Transverse colon (tissue), 4 donors: Measurements from ENCODE around the gene TTLL6.

ENCODE experiments used
- CTCF ChIP-seq, 5 experiments: fragments of 200-600 bp in 3 of 5; fragments of 450-650 bp in 2 of 5; sonication (generic) in 3 of 5; IDR thresholded peaks; 1 replicate in 2 of 5; 2 replicates in 3 of 5; pipeline ENCODE4 v1.5.1; 2016 to 2017; ENCODE audit warnings: antibody characterized with exemption in 5 of 5, inconsistent platforms in 3 of 5, mild to moderate bottlenecking in 2 of 5, moderate library complexity in 1 of 5
- EP300 ChIP-seq: sonication (generic); formaldehyde crosslinking; IDR thresholded peaks from one replicate; pipeline ENCODE4 v1.6.1; 2017; ENCODE audit warnings: antibody characterized with exemption, low read depth
- POLR2AphosphoS5 ChIP-seq, 3 donors: sonication (generic); formaldehyde crosslinking; IDR thresholded peaks; one replicate each; pipeline ENCODE4 v1.6.1; 2016; ENCODE audit warnings: antibody characterized with exemption in 3 of 3

DNA sequence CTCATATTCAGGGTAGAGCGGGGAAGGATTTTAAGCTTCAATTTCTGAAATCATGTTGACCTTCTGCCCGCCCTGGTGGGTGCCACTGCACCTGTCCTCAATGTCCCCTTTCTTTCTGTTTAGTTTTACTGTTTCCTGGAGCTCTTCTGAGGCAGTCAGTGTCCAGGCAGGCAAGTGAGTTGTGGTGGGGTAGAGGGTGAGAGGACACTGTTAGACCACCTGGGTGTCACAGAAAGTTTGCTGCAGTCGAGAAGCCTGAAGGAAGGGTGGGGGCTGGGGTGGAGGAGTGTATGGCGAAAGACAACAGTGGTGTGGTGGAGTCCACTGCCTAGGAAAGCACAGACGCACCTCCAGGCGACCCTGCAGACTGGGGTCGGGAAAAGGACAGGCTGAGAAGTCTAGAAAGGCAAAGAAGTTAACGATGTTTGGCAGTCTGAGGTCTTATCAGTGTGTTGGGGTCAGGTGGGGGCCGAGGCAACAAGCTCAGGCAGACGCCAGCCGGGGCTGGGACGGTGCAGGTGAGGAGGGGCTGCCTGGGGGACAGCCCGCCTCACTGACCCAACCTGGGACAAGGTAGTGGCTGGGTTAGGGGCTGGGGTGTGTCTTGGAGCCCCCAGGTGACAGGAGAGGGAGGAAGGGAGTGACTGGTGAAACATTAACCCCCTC is 65.2 kb downstream of the TTLL6 start:
- no peak for TF ChIP-seq CTCF (IDR thresholded peaks at IDR 0.05)
- no peak for TF ChIP-seq EP300
- TF ChIP-seq POLR2AphosphoS5 (IDR thresholded peaks at IDR 0.05), result no peak
